GM20000 (cell line): Measurements from ENCODE around the gene RFX2.
"Not testable (repeated sequence)": the region's sequence is repeated elsewhere in the genome, so short reads cannot be mapped to it uniquely, and the experiment has no call there.

ENCODE experiments used
- DNase-seq: peaks from one replicate; pipeline ENCODE4 v3.0.0; 2012; ENCODE audit warnings: low spot score
- TF ChIP-seq, protein P1 (sequence below): IDR thresholded peaks from 2 replicates; pipeline ENCODE4 v1.5.1; 2012; ENCODE audit warnings: mild to moderate bottlenecking, control low read depth; ENCODE audit errors: extremely low read depth, missing control alignments

The RFX2 gene

GRCh38 chr19:6116749-6117430, 6.6 kb upstream of the RFX2 start:
- TF ChIP-seq, protein P1, sequence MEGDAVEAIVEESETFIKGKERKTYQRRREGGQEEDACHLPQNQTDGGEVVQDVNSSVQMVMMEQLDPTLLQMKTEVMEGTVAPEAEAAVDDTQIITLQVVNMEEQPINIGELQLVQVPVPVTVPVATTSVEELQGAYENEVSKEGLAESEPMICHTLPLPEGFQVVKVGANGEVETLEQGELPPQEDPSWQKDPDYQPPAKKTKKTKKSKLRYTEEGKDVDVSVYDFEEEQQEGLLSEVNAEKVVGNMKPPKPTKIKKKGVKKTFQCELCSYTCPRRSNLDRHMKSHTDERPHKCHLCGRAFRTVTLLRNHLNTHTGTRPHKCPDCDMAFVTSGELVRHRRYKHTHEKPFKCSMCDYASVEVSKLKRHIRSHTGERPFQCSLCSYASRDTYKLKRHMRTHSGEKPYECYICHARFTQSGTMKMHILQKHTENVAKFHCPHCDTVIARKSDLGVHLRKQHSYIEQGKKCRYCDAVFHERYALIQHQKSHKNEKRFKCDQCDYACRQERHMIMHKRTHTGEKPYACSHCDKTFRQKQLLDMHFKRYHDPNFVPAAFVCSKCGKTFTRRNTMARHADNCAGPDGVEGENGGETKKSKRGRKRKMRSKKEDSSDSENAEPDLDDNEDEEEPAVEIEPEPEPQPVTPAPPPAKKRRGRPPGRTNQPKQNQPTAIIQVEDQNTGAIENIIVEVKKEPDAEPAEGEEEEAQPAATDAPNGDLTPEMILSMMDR, result no peak
- no peak for DNase-seq

DNA sequence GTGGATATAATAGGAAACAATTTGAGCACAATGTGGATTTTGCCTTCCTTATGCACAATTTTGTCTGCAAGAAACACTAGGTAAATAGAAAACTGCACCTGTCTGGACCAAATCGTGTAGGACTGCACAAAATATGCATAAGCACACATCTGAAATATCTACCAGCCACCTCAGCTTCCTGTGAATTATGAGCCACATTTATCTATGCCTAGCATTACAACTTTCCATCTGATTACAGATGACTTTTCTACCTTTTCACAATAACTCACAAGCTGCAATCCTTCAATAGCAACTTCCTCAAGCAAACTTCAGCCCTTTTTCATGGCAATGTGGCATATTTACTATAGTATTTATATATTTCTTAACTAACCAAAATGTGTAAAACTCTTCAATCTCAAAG, 5.7 kb upstream of the RFX2 start:
- TF ChIP-seq, protein P1, result no peak
- no peak for DNase-seq

DNA sequence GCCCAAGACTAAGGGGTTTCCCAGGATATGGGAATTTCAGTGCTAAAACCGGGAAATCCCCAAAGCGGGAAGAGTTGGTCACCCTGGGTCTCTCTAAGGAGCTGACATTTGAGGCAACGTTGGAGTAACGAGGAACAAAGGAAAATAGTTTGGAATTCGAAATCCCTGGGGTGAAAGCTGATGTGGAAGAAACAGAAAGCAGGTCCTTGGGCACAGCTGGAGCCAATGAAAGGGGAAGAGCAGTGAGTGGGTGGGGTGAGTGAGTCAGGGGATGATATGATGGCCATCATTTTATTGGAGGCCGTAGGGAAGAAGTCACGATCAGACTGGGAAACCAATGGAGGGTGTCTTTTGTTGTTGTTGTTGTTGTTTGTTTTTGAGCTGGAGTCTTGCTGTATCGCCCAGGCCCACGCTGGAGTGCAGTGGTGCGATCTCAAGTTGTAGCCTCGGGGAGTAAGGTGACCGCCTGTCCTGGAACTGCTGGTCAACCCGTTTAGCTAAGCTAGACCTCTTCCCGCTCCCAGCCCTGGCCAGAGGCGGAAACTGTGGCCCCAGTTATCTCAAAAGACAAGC, 3.4 kb upstream of the RFX2 start:
- TF ChIP-seq, protein P1, result no peak
- DNase-seq, result no peak

GRCh38 chr19:6109947-6110346, 353 bp downstream of the RFX2 start:
- no peak for DNase-seq
- TF ChIP-seq, protein P1, result no peak

DNA sequence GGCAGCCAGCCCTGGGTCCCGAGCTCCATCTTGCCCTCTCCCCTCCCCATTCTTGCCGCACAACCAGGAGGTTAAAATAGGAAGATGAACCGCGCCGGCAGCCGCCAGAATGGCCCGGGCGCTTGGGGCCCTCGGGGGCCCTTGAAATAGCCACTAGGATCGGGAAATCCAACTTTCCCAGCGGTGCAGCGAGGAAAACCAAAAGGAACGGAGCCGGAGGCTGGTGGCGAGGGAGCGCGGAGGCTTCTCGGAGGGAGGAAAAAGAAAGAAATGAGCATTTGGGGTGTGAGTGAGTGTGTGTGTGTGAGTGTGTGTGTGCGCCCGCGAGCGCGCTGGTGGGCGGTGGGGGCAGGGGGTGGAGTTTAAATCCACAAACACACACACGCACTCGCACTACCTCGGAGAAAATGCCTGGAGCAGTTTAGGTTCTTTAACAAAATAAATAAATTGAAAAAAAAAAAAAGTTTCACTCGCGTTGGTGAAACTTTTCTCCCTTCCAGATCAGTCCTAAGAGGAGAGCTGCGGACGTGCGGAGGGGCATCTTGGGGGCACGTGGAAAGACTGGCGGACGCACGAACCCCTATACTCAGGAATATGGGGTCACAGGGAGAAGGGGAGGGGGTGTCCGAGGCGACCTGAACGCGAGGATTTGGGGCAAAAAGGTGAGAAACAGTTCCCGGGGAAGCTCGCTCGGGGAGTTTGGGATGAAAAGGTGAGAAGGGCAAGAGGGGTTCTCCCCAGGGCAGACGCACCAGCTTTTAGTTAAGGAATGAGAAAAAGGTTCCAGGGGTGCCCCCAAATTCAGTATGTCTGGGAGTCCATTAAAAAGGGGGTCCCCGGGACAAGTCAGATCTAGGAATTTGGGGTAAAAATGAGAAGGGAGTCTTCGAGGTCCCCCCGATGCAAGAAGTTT, 1.3 kb downstream of the RFX2 start:
- TF ChIP-seq, protein P1, result no peak

DNA sequence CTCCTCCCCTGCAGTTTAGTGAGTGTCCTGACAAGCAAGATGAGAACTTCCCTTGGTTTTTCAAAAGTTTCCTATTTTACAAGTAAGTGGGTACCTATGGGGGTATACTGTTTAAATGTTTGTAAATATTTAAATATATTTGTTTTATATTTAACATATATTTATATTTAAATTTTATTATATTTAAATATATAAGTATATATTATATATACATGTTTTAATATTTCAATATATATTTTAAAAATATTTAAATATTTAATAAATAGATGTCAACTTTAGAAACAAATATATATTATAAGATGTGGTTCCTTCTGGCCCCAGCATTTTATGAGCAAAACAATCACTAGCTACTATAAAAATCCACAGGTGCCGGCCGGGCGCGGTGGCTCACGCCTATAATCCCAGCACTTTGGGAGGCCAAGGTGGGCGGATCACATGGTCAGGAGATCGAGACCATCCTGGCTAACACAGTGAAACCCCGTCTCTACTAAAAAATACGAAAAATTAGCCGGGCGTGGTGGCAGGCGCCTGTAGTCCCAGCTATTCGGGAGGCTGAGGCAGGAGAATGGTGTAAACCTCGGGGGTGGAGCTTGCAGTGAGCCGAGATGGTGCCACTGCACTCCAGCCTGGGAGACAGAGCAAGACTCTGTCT, 3.5 kb downstream of the RFX2 start:
- DNase-seq, result not testable (repeated sequence)

More for the DNA sequence above, 1.3 kb downstream of the RFX2 start:
- DNase-seq, result peak; percentile 38

DNA sequence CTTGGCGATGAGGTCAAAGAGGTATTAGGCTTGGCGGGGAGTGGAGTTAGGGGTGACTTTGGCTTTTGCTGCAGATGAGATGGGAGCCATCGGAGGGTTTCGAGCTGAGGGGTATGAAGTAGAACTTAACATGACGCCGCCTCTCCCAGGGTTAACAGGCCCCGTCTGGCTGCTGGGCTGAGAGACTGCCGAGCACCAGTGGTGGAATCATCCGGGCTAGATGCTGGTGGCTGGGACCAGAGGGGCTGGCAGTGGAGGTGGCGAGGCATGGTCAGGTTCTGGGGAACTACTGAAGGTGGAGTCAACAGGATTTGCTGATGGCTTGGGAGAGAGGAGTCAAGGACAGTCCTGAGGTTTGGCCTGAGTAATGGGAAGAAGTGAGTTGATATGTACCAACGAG, 4.9 kb downstream of the RFX2 start:
- TF ChIP-seq, protein P1, result no peak
- DNase-seq, result no peak
